Glomerular endothelial cell (primary cell): ENCODE data around the gene TMEM150B. TPM values are rescaled to one million over a fixed set of nuclear protein-coding genes. Genes with fewer than 3 reads are reported as not detected.
"Not testable (repeated sequence)": the region's sequence is repeated elsewhere in the genome, so short reads cannot be mapped to it uniquely, and the experiment has no call there.

Experiments used
- DNase-seq: peaks from one replicate; pipeline ENCODE4 v3.0.0-alpha.2; 2011; ENCODE audit warnings: low read depth, low spot score; ENCODE audit errors: extremely low read depth
- total RNA-seq: library from RNA; depleted of rRNA; stranded (reverse); fragments of >200 nt; gene quantifications from 2 replicates; pipeline ENCODE4 v1.2.3, GENCODE V29; 2015

TMEM150B gene
- total RNA-seq, 1 donor from 2014 or later = not detected

DNA sequence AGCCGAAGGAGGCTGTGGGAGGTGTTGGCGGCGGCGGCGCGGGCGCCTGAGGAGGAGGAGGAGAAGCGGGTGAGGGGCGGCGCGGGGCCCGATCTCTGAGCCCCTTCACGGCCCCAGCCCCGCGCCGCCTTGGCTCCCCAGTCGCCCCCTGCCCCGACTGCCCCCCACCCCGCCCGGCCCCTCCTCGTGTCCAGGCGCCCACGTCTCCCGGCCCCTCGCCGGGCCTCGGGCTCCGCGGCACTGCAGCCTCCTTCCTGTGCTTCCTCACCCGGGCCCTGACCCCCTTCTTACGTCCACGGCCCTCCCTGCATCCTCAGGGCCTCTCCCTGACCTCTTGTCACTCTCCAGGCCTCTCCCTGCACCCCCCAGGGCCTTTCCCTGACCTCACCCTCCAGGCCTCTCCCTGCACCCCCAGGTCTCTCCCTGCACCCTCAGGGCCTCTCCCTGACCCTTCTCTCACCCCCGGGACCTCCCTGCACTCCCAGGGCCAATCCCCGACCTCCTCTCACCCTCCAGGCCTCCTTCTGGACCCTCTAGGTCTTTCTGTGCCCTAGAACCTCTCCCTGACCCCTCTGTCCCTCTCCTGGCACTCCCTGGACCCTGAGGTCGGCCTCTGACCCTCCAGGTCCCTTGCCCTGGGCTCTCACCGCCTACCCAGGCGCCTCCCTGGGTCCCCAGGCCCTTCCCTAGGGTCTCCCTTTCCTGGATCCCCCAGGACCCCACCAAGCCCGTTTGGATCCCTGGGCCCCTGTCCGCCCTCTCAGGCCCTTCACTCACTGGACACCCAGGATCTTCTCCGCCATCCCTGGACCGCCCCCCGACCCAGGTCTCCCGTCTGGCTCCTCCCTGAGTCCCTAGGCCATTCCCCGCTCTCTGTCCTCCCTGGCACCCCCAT lies 15.0 kb upstream of the TMEM150B start:
- no peak for DNase-seq

DNA sequence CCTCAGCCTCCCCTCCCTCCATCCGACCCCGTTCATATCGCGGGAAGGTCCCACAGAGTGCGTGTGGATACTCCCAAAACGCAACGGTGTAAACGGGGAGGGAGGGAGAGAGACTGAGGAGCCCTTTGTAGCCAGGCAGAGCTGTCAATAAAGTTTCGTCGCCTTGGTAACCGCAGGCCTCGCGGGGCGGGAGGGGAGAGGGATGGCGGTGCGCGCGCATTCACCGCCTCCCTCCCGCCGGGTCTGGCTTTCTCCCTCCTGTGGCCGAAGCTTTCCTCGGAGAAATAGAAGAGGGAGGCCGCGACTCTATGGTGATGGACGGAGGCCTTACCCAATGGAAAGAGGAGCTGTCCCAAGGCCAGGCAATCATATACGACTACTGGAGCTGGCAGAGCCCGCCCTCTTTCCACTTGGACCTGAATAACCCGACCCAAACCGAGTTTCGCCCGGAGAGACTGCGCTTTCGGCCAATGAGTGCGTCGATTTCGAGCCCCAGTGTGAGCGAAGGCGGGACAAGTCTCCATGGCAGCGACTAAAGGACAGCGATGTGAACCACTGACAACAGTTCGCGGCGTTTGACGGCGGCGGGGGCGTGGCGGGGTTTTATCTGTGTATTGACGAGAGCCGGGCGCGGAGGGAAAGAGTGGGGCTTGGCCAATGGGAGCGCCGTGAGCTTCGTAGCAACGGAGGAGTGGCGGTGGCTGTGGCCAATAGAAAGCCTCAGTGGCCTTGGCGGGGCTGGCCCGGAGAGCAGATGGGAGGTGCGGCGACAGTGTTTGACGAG lies 14.2 kb upstream of the TMEM150B start, which contains the start of gene KMT5C:
Gene KMT5C, plus strand, starts transcription at position 772 of the 784 bp plus-strand sequence. CDS start 2,061 bp downstream, outside the sequence.
- DNase-seq = peak; percentile 100

DNA sequence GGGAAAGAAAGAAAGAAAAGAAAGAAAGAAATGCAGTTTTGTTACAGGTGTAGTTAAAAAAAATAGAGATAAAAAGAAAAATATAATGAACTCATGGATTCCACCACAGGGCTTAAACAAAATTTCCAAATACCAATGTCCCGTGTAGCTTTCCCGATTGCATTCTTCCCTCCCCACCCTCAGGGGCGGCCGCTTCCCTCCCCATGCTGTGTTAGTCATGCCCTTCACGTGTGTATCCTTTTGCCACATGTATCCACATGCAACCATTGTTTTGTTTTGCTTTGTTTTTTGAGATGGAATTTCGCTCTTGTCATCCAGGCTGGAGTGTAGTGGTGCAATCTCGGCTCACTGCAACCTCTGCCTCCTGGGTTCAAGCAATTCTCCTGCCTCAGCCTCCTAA lies 11.0 kb upstream of the TMEM150B start:
- DNase-seq = no peak

DNA sequence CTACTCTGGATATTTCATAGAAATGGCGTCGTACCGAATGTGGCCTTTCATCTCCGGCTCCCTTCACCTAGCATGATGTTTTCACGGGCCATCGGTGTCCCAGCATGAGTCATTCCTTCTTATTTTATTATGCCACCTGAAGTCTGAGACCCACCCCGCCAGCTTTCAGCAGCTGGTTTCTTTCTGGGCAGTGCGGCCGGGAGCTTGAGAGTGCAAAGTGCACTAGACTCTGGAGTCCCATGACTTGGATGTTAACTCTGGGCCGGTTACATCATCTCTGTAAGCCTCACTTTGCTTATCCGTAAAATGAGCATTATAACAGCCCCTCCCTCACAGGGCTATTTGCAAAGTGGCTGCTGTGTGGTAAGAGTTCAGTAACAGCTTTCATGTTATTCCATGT lies 8.7 kb upstream of the TMEM150B start:
- DNase-seq = no peak

DNA sequence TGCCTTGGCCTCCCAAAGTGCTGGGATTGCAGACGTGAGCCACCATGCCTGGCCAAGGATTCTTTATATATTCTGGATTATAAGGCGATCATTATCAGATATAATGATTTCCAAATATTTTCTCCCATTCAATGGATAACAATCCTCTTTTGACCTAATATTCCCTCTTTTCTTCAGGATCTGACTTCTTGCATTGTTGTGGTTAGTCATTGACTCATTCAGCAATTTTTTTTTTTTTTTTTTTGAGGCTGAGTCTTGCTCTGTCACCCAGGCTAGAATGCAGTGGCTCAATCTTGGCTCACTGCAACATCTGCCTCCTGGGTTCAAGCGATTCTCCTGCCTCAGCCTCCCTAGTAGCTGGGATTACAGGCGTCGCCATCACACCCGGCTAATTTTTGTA lies 4.7 kb upstream of the TMEM150B start:
- not testable (repeated sequence) for DNase-seq

DNA sequence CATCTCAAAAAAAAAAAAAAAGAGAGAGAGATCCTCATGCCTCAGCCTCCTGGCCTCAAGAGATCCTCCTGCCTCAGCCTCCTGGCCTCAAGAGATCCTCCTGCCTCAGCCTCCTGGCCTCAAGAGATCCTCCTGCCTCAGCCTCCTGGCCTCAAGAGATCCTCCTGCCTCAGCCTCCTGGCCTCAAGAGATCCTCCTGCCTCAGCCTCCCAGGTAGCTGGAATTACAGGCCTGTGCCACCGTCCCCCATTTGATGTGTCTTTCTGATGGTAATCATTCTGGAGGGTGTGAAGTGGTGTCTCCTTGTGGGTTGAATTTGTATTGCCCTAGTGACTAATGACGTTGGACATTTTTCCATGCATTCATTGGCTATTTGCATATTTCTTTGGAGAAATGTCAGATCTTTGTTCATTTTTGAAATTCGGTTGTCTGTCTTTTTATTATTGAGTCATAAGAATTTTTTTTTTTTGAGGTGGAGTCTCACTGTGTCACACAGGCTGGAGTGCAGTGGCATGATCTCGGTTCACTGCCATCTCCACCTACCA lies 3.7 kb upstream of the TMEM150B start:
- DNase-seq = not testable (repeated sequence)

DNA sequence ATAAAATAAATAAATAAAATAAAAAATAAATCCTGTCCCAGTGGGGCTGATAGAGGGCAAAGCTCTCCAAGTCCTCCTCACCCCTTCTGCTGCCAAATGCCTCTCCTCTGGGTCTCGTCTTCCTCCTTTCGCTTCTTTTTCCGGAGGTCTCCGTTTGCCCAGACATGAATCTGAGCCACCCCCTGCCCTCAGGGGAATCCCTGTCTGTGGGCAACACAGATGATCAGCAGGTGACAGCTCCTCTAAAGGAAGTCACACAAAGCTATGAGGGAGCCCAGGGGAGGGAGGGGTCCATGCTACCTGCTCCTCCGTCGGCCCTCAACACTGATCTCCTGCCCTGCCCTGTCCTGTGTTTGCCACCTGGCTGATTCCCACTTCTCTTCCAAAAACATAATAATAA lies 479 bp downstream of the TMEM150B start:
- DNase-seq = no peak

DNA sequence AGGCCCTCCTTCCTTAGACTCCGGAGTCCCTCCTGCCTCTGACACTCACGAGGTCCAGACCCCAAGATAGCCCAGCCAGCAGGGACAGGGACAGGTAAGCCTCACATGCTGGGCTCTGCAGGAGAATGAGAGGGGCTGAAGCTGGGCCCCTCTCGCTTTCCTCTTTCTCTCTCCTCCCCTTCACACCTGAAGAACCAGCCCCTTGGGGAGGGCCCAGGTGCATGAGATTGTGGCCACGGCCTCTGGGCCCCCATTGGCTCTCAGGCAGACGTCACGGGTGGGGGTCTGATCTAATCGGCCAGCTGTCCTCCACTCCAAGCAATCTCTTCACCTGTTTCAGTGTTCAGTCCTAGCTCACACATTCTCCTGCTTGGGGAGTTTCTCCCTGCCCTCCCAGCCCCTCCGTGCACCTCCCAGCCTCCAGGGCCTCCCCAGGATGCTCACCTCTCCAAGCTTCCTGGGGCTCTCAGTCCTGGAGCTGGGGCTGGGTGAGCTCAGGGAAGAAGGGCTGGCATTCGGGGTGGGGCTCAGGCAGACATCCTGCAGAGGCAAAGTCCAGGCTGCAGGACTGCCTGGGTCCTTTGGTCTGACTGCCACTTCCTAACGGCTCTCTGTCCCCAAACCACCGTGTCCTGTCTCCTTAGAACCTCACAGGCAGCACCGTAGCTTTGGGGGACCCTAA lies 2.8 kb downstream of the TMEM150B start:
- DNase-seq = no peak

DNA sequence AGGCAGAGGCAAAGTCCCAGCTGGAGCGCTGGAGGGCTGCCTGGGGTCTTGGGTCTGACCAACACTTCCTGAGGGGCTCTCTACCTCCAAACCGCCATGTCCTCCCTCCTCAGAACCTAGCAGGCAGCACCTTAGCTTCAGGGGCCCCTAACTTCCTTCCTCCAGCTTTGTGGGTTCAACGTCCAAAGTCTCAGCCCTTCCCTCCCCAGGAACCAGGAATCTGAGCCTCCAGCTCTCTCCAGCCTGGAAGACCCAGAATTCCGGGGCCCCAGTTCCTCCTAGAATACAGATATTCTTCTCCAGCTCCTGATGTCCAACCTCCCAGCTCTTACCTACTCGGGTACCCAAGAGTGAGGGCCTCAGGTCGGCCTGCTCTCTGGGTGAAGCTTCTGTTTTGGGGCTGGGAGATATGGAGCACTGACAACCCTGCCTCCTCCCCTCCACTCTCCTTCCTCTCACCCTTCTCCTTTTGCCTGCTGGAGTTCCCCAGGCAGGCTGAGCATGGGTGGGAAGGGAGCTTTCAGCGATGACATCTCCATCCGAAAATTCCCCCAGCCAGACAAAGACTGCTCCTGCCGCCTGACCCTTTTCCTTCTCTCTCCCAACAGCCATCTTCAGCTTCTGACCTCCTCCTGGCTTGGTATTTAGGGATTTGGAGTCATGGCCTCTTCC lies 3.5 kb downstream of the TMEM150B start:
- no peak for DNase-seq

DNA sequence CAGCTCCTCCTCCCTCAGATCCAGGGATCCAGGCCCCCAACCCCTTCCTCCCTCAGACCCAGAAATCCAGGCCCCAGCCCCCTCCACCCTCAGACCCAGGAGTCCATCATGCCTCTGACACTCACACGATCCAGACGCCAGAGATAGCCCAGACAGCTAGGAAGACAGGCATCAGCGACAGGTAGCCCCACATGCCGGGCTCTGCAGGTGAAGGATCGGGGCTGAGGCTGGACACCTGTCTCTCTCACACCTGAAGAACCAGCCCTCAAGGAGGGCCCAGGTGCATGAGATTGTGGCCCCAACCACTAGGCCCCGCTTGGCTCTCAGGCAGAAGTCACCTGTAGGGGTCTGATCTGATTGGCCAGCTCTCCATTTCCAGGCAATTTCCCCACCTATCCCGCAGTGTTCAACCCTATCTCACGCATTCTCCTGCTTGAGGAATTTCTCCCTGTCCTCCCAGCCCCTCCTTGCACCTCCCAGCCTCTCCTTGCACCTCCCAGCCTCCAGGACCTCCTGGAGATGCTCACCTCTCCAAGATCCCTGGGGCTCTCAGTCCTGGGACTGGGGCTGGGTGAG lies 4.2 kb downstream of the TMEM150B start:
- DNase-seq = no peak

DNA sequence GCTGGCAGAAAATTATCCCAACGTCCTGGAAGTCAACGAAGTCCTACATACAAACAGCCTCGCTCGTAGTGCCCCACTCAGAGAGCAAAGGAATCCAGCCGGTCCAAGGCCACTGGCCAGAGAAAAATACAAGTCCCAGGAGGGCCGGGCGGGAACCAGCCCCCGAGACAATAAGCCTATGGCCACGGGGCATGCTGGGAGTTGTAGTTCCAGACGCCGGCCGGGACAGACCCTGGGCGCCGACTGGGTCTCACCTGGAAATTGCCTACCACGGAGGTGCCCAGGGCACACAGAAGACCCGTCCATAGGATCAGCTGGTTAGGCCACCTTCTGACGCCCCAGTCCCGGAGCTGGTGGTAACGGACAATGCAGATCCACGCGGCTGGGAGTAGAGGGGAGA lies 5.4 kb downstream of the TMEM150B start:
- DNase-seq = no peak

DNA sequence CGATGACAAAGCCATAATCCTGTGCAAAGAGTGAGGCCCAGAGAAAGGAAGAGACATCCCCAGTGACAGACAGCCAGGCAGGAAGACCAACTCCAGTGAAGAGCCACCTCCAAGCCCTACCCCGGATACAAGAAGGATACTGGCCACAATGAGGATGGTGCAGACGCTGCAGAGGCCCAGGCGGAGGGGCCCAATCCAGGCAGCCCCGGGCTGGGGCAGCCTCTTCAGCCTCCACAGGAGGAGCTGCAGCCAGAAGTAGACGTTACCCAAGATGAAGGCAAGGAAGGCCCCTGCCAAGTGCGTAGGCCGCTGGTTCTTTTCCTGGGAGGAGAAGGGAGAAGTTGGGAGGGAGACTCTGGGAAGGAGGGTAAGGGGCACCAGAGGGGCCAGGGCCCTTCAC lies 8.5 kb downstream of the TMEM150B start:
- DNase-seq = no peak

DNA sequence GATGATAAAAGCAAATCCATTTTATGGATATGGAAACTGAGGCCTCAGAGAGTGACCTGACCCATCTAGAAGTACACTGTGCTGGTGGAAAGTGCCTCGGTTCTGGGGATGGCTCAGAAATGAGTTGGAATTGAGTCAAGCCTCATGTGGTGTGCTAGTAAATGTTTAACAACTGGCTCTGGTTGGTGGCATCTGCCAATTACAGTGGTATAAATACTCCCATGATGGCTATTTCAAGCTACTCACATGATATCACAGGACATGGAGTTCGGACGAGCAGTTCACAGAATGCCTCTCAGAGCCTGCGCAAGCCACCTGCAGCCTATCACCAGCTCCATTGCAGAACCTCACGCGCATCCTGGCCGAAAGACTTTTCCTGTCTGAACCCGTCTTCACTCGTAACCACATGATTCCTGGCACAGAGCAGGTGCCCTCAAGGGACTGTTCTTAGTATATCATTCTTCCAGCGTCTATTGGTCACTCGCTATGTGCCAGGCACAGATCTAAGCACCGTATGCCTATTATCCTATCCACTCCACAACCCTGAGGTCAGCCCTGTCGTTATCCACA lies 9.1 kb downstream of the TMEM150B start:
- DNase-seq = no peak

DNA sequence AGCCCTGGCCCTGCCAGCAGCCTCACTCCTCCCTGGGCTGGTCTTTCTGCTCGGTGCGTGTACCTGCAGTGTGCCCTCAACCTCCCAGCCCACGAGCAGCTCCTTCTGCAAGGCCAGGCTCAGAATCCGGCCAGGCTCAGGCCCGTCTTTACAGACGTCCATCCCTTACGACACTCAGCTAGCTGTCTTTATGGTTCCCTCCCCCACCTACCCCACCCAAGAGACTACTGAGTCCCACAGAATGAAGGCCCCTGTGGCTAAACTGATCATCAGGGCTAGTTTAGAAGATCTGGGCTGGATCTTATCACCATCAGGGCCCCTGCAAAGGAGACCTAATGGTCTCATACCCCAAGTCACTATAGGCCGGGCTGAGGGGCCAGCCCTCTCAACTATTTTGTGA lies 10.7 kb downstream of the TMEM150B start:
- no peak for DNase-seq

DNA sequence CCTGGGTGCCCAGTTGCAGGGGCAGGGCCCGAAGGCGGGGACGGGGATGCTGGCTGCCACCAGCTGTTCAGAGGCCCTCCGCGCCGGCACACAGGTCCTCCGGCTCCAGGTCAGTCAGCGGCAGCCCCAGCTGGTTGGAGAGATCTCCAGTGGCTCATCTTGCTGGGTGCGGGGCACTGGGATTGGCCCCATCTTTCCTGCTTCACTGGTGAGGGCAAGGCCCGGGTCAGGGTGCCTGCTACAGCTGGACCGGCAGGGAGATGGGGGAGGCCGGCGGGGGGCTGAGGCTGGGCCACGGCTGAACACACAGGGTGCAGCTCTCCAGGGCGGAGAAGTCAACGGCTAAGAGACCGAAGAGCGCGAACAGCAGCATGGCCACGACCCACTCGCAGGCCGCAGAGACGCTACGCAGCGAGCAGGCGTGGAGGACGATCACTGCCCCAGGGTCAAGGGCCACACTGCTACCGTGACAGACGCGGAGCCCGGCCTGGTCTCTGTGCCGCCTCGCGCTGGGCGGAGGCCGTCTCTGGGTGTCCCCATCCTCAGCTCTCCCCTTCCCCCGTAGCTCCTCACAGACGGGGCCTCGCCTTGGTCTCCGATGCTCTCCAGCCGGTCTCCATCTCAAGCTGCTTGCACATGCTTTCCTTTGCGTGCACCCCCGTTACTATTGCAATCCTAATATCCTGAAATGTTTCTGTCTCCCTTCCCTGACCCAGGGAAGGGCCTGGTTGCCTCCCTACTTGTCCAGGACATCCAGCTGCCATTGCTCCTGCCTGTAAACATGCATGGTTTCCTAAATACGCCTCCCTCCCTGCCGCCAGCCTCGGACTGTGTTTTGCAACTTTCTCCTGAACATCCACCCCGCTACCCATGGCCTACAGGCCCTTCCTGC lies 12.3 kb downstream of the TMEM150B start:
- DNase-seq = no peak

DNA sequence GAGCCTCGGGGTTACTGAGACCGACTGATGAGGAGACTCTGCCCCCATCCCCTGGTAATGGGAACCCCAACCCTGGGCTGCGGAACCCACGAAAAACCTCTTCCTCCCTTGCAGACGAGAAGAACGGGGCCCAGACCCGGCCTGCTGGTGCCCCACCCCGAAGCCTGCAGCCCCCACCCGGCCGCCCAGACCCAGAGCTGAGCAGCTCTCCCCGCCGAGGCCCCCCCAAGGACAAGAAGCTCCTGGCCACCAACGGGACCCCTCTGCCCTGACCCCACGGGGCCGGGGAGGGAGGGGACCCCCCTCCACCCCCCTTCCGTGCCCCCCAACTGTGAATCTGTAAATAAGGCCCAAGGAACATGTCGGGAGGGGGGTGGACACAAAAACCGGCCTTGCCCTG lies 13.3 kb downstream of the TMEM150B start:
- DNase-seq = no peak

DNA sequence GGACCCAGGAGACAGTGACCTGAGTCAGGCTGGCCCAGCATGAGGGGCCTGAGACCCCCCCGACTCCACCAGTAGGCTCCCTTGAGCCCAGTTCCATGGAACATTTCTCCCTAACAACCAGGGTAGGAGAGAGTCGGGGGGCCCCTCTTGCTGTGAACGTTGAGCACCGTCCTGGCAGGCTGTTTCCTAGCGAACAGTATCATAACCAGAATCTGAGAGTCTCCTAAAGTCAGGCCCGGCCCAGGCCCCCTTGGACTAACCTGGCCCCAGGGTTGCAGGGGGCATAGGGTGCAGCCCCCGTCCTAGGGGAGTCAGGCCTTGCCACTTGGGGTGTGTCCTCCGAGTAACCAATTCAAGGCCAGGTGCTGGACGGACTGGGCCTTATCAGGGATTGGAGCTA lies 13.7 kb downstream of the TMEM150B start:
- DNase-seq = no peak

DNA sequence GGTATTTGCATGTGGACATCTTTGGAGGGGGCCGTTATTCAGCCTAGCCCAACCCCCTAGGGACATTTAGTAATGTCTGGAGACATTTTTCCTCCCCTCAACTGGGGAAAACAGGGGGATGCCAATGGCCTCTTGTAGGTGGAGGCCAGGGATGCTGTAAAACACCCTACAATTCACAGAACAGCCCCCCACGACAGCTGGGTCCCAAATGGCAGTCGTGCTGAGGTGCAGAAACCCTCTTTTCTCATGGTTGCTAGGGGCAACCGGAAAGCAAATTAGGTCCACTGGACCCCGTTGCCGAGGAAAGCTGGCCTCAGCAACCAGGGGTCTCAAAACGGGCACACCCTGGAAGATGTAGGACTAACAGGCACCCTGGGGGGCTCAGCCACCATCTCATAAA lies 14.6 kb downstream of the TMEM150B start:
- DNase-seq = no peak

DNA sequence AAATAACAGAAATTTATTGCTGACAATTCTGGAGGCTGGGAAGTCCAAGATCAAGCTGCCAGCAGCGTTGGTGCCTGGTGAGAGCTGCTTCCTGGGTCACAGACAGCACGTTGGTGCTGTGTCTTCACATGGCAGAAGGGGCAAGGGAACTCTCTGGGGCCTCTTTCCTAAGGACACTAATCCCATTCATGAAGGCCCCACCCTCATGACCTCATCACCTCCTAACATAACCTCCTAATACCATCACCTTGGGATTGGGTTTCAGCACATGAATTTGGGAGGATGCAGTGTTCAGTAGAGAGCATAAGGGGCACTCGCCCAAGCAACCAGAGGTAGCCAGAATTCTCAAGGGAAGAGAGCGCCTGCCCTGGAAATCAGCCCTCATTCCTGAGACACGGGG lies 15.7 kb downstream of the TMEM150B start:
- no peak for DNase-seq
